ENCODE data around the gene BCL2A1.
"Not testable (repeated sequence)": the region's sequence is repeated elsewhere in the genome, so short reads cannot be mapped to it uniquely, and the experiment has no call there.

BCL2A1 gene

GRCh38 chr15:79970624-79971434, at the start of gene BCL2A1:
Gene BCL2A1, minus strand, starts transcription at chr15:79971196. Its CDS starts 77 bp downstream, at chr15:79971119.
- peak; percentile 54 to 58 for DNase-seq (ENCODE audit: low read depth in 2 of 2)

- no peak for DNase-seq (ENCODE audit: low read depth in 2 of 2)
Measured at GRCh38 chr15:80020731-80021130, 49.7 kb upstream of the BCL2A1 start.

- not testable (repeated sequence) for DNase-seq (ENCODE audit: low read depth in 2 of 2)
Measured at GRCh38 chr15:80020149-80020548, 49.2 kb upstream of the BCL2A1 start.

GRCh38 chr15:80019168-80019745, 48.3 kb upstream of the BCL2A1 start:
- DNase-seq (ENCODE audit: low read depth in 2 of 2) = no peak

GRCh38 chr15:80017139-80017538, 46.1 kb upstream of the BCL2A1 start:
- DNase-seq (ENCODE audit: low read depth in 2 of 2) = not testable (repeated sequence)

- not testable (repeated sequence) for DNase-seq (ENCODE audit: low read depth in 2 of 2)
Measured at GRCh38 chr15:80016506-80016905, 45.5 kb upstream of the BCL2A1 start.

- no peak for DNase-seq (ENCODE audit: low read depth in 2 of 2)
Measured at GRCh38 chr15:80015156-80015555, 44.2 kb upstream of the BCL2A1 start.

GRCh38 chr15:80014186-80014585, 43.2 kb upstream of the BCL2A1 start:
- not testable (repeated sequence) for DNase-seq (ENCODE audit: low read depth in 2 of 2)

- no peak for DNase-seq (ENCODE audit: low read depth in 2 of 2)
Measured at GRCh38 chr15:80012060-80012726, 41.2 kb upstream of the BCL2A1 start.

- no peak for DNase-seq (ENCODE audit: low read depth in 2 of 2)
Measured at GRCh38 chr15:80011596-80011995, 40.6 kb upstream of the BCL2A1 start.

- peak; percentile 84 to 88 for DNase-seq (ENCODE audit: low read depth in 2 of 2)
Measured at GRCh38 chr15:80011041-80011523, 40.1 kb upstream of the BCL2A1 start.

GRCh38 chr15:80010131-80010673, 39.2 kb upstream of the BCL2A1 start:
- DNase-seq (ENCODE audit: low read depth in 2 of 2) = no peak

GRCh38 chr15:80007532-80007931, 36.5 kb upstream of the BCL2A1 start:
- no peak for DNase-seq (ENCODE audit: low read depth in 2 of 2)

- DNase-seq (ENCODE audit: low read depth in 2 of 2) = no peak
Measured at GRCh38 chr15:80006946-80007345, 36.0 kb upstream of the BCL2A1 start.

GRCh38 chr15:80003934-80004472, 33.0 kb upstream of the BCL2A1 start:
- DNase-seq (ENCODE audit: low read depth in 2 of 2) = no peak

- DNase-seq (ENCODE audit: low read depth in 2 of 2) = no peak
Measured at GRCh38 chr15:80003171-80003570, 32.2 kb upstream of the BCL2A1 start.

GRCh38 chr15:80002267-80002666, 31.3 kb upstream of the BCL2A1 start:
- DNase-seq (ENCODE audit: low read depth in 2 of 2) = no peak

- no peak for DNase-seq (ENCODE audit: low read depth in 2 of 2)
Measured at GRCh38 chr15:79994615-79995014, 23.6 kb upstream of the BCL2A1 start.

- DNase-seq (ENCODE audit: low read depth in 2 of 2) = no peak
Measured at GRCh38 chr15:79991826-79992225, 20.8 kb upstream of the BCL2A1 start.

GRCh38 chr15:79990997-79991334, 20.0 kb upstream of the BCL2A1 start:
- DNase-seq (ENCODE audit: low read depth in 2 of 2) = no peak

- DNase-seq (ENCODE audit: low read depth in 2 of 2) = no peak
Measured at GRCh38 chr15:79990280-79990996, 19.4 kb upstream of the BCL2A1 start.
